Stomach (tissue), 4 donors: ENCODE measurements around the gene SSTR4.

Experiments
- CTCF ChIP-seq, 7 experiments: fragments of 450-650 bp in 4 of 7; fragments of 200-600 bp in 3 of 7; sonication (generic) in 3 of 7; IDR thresholded peaks; one replicate each; pipeline ENCODE4 v1.5.1; 2016 to 2019; ENCODE audit warnings: antibody characterized with exemption in 7 of 7, control low read depth in 2 of 7, mild to moderate bottlenecking in 1 of 7
- POLR2AphosphoS5 ChIP-seq, 3 donors: sonication (generic); formaldehyde crosslinking; IDR thresholded peaks; one replicate each; pipeline ENCODE4 v1.6.1; 2016; ENCODE audit warnings: antibody characterized with exemption in 3 of 3

- TF ChIP-seq CTCF (IDR thresholded peaks at IDR 0.05): no peak
- no peak for TF ChIP-seq POLR2AphosphoS5 (IDR thresholded peaks at IDR 0.05)
These were observed 619 bp downstream of the SSTR4 start for GRCh38 chr20:23035731-23036130.
